A549 treated with AZD9567 at 1 μM for 4 hours (cell line): Measurements from ENCODE around the gene DIRAS2. TPM values are rescaled to one million over a fixed set of nuclear protein-coding genes. Genes with fewer than 3 reads are reported as not detected.

Experiments
- total RNA-seq: library from RNA; stranded (reverse); fragments of 200-300 nt; extraction: Qiagen RNA extraction; gene quantifications from 5 replicates; pipeline ENCODE4 v1.2.3, GENCODE V29; 2022; ENCODE audit not compliant: insufficient read depth

The DIRAS2 gene, protein sequence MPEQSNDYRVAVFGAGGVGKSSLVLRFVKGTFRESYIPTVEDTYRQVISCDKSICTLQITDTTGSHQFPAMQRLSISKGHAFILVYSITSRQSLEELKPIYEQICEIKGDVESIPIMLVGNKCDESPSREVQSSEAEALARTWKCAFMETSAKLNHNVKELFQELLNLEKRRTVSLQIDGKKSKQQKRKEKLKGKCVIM
- 0.01 to 0.02 TPM in 2 of 5 replicates, not detected in the others for total RNA-seq

DNA sequence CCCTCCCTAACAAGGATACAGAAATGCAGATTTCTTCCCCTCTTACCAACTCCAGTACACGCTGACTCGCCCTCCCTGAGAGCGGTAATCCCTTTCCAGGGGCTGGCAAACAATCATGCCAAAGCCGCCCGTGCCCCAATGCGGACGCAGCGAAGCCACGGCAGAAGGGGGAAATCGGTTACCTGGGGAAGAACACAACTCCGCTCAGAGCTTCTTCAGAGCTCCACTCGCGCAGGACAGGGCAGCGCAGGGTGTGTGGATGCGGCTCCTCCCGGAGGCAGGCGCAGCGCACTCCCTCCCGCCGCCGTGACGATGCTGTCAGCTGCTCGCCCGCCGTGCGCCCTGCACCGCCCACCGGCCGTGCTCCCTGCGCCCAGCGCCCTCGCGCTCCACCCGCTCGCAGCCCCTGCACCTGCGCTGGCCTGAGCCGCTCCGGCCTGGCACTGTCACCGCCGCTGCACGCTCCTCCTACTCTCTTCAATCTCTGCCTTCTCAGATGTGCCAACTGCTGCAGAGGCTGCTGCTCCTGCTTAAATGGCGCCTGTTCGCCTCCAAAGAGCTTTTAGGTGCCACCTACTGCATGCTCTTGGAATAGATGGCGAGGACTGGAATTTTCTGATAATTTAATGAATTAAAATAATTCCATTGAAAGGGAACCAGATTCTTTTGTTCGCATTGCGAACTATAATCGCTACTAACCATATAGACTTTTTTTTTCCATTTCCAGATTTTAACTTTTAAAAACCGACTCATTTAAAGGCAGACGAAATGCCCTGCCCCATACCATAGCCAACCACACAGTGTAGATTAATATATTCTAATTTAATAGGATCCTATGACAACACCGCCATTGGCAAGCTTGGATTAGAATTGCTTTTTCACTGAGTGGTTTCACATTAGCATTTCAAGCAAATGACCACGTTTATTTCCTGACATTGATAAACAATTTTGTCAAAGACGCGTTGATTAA is at the start of gene DIRAS2:
Gene DIRAS2 (minus strand): TSS at position 255 of the 970 bp plus-strand sequence. CDS start 28,997 bp downstream, outside the sequence.

Other genes starting within 250 kb of the DIRAS2 start
- gene SYK, start 159.0 kb upstream of the DIRAS2 start, total RNA-seq, result 0.02 to 0.15 TPM in 2 of 5 replicates, not detected in the others